ENCODE measurements around the gene SATB1. TPM values are rescaled to one million over a fixed set of nuclear protein-coding genes. Genes with fewer than 3 reads are reported as not detected.
"Not testable (repeated sequence)": the region's sequence is repeated elsewhere in the genome, so short reads cannot be mapped to it uniquely, and the experiment has no call there.

Gene SATB1
- 56.9 TPM for total RNA-seq
- long read RNA-seq, full-length matches to known transcripts: 47 of 60 reads
- long read RNA-seq, partial matches to known transcripts: 5 of 60 reads
- long read RNA-seq, other reads (novel, unspliced or antisense): 8 of 60 reads

DNA sequence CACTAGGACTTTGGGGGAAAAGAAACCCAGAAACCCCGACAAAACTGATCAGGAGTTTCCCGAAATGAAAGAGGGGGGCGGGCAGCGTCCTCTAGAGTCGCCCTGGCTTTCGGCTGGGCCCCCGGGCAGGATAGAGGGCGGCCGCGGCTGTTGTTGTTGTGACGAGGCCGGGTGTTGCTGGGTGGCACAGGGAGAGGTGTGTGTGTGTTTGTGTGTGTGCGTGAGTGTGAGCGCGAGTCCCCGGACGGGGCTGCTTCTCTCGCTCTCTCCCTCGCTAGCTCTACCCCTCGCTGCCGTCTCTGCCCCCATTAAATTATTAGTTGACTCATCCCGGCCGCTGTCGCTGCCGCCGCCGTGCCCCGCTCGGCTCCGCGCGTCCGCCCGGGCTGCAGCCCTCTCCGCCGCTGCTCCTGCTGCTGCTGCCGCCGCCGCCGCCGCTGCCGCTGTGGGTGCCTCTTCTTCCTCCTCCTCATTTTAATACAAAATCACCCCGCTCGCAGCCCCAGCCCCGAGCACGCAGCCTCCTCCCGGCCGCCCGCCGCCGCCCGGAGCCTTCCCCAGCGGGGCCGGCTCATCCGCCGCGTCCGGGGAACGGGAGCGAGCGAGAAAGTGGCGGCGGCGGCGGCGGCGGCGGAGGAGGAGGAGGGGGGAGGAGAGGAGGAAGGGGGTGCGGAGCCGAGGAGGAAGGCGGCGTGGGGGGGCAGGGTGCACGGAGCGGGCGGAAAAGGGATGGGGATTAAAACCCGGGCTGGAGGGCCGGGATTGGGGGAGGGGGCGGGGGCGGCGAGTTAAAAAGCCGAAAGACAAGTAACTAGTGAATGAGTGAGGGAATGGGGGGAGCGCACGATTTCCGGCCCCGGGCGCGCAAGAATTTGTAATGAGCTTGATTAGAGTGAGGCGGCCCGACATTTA is at the start of gene SATB1:
Gene SATB1, minus strand, starts transcription at position 611 of the 912 bp plus-strand sequence. CDS start 4,372 bp downstream, outside the sequence.
- intact Hi-C loops (cut with DNase I): loop anchor here (2.0 kb wide), 1 partner anchor 20 kb away; no protein-coding TSS in a partner anchor

GRCh38 chr3:18474202-18474601 is 49.1 kb upstream of the SATB1 start:
- DNase-seq (ENCODE audit: low spot score): no peak
- intact Hi-C loops (cut with DNase I): no loop called here

More for the DNA sequence above, at the start of gene SATB1:
- peak; percentile 93 for DNase-seq (ENCODE audit: low spot score)

- intact Hi-C loops (cut with DNase I): no loop called here
- no peak for DNase-seq (ENCODE audit: low spot score)
Measured at GRCh38 chr3:18469775-18470174, 44.6 kb upstream of the SATB1 start.

DNA sequence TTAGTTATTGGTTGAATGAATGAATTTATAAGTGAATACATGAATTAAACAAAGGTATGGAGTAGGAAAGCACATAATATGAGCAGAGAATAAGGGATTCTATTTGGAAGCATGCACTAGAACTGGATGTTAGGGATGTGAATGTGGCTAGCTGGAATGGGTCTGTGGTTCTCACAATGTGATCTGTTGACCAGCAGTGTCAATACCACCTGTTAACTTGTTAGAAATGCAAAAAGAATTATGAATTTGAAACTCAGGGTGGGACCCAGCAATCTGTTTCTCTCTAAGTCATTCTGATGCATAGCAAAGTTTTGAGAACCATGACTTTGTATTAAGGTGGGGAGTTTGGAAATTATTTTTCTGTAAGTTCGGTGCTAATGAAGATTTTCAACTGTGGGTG is 41.0 kb upstream of the SATB1 start:
- no peak for DNase-seq (ENCODE audit: low spot score)
- intact Hi-C loops (cut with DNase I): no loop called here

DNA sequence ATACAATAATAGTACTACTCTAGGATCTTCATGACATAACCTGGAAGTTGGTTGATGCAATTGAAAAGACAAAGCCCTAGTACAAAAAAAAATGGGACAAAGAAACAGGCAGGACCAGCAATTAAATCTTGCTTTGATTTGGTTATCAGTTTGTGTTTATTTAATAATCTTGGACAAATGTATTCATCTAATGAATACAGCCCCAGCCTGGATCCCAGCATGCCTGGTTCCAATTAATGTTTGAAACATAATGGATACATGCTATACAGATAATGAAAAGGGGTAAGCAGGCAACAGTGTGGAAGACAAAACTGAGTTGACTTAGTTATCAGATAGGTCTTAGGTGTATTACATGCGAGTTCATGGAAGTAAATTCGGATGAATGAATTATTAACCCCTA is 29.6 kb upstream of the SATB1 start:
- no peak for DNase-seq (ENCODE audit: low spot score)
- intact Hi-C loops (cut with DNase I): no loop called here

DNA sequence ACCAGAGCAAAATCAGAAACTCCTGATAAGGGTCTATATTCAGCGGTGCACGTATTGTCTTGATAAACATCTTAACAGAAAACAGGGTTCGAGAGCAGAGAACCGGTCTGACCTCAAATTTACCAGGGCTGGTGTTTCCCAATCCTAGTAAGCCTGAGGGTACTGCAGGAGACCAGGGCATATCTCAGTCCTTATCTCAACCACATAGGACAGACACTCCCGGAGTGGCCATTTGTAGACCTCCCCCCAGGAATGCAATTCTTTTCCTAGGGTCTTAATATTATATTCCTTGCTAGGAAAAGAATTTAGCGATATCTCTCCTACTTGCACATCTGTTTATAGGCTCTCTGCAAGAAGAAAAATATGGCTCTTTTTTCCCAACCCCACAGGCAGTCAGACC is 24.5 kb upstream of the SATB1 start:
- intact Hi-C loops (cut with DNase I); DNase-seq (ENCODE audit: low spot score): not testable (repeated sequence)

GRCh38 chr3:18447720-18448119 is 22.6 kb upstream of the SATB1 start:
- DNase-seq (ENCODE audit: low spot score): no peak
- intact Hi-C loops (cut with DNase I): no loop called here

- no peak for DNase-seq (ENCODE audit: low spot score)
- intact Hi-C loops (cut with DNase I): no loop called here
Measured at GRCh38 chr3:18446149-18446825, 21.1 kb upstream of the SATB1 start.

DNA sequence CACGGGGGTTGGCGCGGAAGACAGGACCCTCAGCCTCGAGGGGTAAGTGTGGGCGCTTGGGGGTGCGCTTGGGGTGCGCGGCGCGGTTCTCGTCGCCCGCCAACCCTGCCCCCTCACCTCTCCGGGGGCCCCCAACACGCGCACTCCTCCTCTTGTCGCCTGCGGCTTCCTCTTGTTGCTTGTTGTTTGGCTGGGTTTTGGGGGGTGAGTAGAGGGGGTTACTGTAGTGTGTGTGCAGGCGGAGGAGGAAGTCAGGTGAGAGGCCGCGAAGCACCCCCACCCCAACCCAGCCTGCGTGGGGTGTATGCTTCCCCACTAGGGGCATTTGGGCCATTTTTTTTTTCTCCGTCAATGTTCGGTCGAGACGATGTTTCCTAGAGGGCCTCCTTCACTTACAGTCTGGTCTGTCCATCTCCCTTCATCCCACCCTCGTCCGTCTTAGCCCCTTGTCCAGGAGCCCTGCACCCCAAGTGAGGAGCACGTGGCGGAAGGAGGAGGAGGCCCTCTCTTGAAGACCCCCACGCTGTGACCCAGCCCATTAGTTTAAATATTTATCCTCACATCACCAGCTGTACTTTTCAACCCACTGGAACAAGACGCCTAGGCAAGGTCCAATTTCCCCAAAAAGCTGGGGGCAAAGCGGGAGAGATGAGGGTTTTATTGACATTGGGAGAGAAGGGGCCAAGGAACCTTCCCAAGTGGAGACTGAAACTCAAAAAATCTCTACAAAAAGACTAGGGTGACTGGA is 20.4 kb upstream of the SATB1 start:
- intact Hi-C loops (cut with DNase I): loop anchor here (2.0 kb wide), 1 partner anchor 21 kb away; the partner anchor contains the start of gene SATB1
- no peak for DNase-seq (ENCODE audit: low spot score)

- no peak for DNase-seq (ENCODE audit: low spot score)
- intact Hi-C loops (cut with DNase I): loop anchor here (2.0 kb wide), 1 partner anchor 20 kb away; the partner anchor contains the start of gene SATB1
Measured at GRCh38 chr3:18444595-18445400, 19.7 kb upstream of the SATB1 start.

GRCh38 chr3:18443665-18444594 is 18.8 kb upstream of the SATB1 start:
- DNase-seq (ENCODE audit: low spot score): peak; percentile 74
- intact Hi-C loops (cut with DNase I): loop anchor here (2.0 kb wide), 1 partner anchor 19 kb away; the partner anchor contains the start of gene SATB1

GRCh38 chr3:18442756-18443664 is 17.9 kb upstream of the SATB1 start:
- intact Hi-C loops (cut with DNase I): no loop called here
- DNase-seq (ENCODE audit: low spot score): no peak

DNA sequence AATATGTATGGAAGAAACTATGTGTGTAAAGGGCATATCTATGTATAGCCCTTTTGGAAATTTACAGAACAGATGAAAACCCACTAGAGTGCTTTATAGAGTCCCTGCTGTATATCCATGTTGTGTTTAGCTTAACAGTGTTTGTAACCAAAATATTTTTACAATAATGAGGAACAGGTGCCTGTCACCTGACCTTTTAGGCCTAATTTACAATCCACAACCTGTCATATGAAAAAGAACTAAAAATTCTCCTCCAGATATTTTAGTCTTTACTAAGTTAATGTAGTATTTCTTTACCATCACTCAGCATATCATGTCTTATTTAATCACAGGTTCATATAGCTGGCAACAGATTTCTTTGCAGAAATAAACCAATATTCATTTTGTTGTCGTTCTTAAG is 16.4 kb upstream of the SATB1 start:
- no peak for DNase-seq (ENCODE audit: low spot score)
- intact Hi-C loops (cut with DNase I): no loop called here

DNA sequence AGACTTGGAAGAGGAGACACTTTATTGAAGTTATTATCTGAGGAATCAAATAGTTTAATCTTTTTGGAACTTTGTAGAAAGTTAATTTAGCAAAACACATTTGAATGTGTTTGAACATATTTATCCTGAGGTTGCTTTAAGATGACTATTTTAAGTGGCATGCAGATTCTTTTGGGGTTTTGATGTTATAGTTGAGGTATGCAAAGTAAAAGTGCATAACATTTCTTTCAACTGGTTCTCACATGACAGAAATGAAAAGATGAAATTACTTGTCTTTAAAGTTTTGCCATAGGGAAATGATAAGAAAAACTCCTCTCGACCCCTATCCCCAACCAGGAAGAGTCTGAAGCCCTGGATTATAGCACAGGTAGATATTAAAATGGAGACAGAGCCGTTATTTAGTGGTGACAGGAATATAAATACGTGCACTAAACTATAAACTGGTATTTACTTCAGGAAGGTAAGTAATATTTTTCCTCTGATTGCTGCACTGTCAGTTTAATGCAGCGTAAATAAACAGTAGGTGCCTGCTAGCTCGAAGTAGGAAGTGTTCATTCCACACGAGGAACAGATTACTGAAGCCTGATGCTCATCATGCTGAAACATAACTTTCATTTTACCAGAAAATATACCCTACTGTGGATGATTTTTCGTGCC is 15.1 kb upstream of the SATB1 start:
- intact Hi-C loops (cut with DNase I): no loop called here
- DNase-seq (ENCODE audit: low spot score): no peak

DNA sequence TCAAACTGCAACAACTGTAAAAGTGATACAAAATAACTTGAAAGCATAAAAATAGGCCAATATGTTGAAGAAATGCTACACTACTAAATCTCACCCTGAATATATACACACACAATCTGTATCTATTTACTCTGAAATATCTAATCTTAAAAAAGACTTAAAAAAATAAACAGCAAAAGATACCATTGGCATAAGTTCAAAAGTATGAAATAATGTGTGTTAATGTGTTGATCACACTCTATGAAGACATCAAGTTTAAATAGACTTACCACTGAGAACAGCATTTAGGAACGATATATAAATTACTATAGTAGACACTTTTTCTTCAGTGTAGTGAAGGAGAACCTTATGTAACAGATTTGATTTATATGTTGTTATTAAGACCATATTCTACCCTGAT is 14.1 kb upstream of the SATB1 start:
- DNase-seq (ENCODE audit: low spot score): no peak

GRCh38 chr3:18438586-18438985 is 13.4 kb upstream of the SATB1 start:
- intact Hi-C loops (cut with DNase I): no loop called here
- no peak for DNase-seq (ENCODE audit: low spot score)

More for the DNA sequence above, 14.1 kb upstream of the SATB1 start:
- intact Hi-C loops (cut with DNase I): no loop called here
